GM11168 (cell line): ENCODE measurements around the gene HILPDA.
"Not testable (repeated sequence)": the region's sequence is repeated elsewhere in the genome, so short reads cannot be mapped to it uniquely, and the experiment has no call there.

ENCODE experiments used
- in situ Hi-C: fragments of 300-500 bp; cut with MboI; formaldehyde crosslinking; loops from one replicate; pipeline ENCODE4 v1.12.0; 2022; ENCODE audit warnings: low sequenced_read_pairs; ENCODE audit not compliant: unreplicated experiment

Gene HILPDA

DNA sequence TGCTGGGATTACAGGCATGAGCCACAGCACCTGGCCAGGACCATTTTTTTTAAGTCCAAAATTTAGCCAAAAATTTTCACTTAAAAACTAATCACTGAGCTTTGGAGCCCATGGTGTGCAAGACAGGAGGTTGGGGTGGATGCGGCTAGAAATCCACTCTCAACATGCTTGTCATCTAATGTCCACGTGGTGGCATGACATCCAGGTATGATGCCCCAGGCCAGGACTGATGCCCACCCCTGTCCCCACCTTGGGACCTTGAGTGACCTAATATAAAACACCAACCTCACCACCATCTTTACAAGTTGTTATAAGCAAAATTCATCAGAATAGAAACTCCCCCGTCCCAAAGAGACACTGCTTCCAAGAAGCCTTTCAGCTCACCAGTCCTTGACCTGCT is 25.5 kb upstream of the HILPDA start:
- in situ Hi-C loops = no loop called here

DNA sequence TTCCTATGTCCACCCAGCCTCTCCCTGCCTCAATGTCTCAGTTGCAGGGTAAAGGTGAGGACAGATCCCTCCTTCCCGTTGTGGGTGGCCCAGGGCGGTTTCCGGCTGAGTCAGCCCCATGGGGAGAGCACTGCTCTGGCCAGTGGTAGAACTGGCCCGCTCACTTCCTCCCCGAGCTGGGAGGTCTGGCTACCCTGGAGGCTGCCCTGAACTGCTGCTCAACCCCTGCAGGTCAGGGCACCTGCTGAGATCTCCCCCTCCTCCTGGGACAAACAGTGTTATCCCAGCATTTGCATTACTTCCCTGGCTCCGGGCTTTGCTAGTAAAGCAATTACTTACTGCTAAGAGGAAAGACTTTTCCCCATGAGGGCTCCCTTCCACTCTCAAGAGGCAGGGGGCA is 24.5 kb upstream of the HILPDA start:
- in situ Hi-C loops = no loop called here

DNA sequence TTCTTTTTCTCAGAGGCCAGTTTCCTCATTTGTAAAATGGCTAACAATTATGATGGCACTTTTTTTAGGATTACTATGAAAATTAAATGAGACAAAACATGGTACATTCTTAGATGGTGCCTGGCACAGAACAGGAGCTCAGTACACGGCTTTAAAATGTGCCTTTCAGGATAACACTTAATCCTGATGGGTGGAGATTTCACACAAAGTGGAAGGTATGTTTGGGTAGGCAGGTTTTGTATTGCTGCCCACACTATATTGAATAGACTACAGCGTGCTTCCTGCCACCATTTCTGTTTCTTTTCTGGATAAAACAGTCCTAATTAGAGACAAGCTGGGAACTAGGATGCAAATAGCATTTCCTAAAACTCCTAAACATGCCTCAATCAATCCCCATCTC is 23.9 kb upstream of the HILPDA start:
- in situ Hi-C loops = no loop called here

DNA sequence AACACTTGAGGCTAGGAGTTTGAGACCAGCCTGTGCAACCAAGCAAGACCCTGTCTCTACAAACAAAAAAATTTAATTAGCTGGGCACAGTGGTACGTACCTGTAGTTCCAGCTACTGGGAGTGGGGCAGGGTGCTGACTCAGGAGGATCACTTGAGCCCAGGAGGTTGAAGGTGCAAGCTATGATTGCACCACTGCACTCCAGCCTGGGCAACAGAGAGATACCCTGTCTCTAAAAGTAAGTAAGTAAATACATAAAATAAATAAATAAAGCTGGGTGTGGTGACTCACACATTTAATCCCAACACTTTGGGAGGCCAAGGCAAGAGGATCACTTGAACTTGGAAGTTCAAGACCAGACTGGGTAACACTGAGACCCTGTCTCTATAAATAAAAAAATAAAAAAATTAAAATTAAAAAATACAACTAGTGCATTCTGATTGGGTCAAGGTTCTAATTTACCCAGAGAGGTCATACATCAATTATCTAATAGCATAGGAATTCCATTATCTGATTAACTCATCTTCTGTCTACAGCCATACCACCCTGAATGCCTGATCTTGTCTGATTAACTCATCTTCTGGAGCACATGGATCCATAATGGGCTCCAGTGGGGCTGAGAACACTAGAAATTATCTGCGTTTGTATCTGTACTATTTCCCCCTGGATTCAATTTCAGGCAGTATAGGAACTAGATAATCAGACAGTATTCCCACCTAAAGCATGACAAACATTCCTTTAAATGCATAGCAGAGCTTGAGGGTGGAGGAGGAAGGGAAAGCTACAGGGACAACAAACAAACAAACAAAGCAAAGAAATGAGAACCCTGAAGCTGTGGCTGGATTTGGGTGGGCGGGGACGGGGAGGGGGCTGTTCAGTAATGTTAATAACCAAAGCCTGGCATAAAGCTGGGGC is 21.0 kb upstream of the HILPDA start:
- in situ Hi-C loops = no loop called here

DNA sequence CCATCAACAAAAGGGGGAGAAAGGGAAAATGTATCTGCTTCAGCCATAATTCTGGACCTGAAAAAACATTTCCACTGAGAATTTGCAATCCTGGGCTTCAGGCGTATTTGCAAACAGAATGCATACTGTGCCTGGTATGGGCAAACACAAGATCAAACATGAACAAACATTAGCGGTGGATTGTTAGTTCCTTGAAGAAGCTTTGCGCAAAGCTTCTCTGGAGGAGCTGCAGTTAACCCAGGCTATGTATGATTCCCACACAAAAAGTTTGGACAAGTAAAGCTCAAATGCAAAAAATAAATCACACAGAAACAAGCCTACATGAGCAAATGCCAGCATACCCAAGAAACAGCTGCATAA is 20.4 kb upstream of the HILPDA start:
- in situ Hi-C loops = no loop called here

DNA sequence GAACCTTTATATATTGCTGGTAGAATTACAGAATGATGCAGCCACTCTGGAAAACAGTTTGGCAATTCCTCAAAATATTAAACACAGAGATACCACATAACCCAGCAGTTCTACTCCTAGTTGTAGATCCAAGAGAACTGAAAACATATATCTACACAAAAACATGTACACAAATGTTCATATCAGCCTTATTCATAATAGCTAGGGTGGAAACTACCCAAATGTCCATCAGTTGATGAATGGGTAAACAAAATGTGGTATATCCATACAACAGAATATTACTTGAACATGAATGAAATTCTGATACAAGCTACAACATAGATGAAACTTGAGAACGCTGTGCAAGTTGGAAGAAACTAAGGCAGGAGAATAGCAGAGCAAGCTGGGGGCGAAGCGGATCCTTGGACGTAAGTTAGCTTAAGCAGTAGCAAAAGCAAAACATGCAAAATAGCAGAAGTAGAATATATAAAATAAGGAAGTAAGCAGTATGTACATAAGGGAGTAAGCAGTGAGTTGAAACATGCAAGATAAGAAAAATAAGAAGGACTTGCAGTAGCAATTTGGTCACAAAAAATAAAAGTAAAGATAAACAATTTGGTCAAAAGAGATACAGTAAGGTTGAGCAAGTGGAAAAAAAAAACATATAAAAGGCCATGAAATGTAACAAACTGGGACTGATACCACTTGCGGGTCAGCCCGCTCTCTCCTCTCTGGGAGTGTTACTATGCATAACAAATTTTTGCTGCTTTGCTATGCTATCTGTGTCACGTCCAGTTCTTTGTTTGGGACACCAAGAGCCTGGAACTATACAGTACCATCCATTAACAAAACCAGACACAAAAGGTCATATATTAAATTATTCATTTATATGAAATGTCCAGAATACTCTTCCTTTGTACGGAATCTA is 18.0 kb upstream of the HILPDA start:
- in situ Hi-C loops = no loop called here

DNA sequence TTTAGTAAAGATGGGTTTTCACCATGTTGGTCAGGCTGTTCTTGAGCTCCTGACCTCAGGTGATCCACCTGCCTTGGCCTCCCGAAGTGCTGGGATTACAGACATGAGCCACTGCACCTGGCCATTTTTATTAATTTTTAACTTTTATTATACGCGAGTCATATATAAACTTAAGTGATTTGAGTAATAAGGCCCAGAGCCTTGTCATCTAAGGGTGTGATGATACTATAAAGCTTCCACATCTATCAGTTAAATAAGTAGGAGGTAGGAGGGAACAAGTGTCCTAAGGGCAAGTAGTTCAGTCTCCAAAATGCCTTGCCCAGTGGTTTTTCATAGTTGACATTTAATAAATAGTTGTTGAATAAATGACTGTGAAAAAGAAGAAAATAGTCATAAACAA is 13.3 kb upstream of the HILPDA start:
- in situ Hi-C loops = no loop called here

DNA sequence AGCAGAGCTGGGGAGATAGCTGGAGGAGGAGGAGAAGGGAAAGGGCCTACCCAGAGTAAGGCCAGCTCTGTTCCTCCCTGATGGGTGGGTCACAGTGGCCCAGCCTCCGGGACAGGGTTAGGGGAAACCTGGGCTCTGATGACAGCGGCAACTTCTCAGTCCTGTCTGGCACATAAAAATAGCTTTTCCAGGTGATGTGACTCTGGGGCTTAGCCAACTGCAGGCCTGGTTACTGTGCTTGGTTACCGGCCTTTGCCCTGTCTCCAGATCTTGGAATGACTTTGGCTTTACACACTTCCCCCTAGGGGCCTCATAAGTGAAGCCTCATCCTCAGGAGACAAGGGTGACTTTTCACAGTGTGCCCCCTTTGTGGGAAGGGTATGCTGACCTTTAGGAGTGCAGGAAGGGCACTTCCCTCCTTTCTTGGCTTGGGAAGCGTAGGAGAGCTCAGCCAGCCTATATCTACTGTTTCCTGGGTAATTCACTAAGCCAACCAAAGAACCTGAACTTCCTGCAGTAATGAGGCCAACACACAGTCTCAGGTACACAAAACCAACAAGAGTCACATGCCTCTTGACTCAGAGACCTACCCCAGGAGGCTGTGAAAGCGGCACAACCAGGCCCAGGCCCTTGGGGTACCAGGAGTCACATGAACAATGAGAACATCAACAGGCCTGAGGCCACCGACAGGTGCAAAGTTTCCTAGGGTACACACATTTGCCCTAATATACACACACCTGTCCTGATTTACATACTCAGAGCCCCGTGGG is 11.7 kb upstream of the HILPDA start:
- in situ Hi-C loops = no loop called here

DNA sequence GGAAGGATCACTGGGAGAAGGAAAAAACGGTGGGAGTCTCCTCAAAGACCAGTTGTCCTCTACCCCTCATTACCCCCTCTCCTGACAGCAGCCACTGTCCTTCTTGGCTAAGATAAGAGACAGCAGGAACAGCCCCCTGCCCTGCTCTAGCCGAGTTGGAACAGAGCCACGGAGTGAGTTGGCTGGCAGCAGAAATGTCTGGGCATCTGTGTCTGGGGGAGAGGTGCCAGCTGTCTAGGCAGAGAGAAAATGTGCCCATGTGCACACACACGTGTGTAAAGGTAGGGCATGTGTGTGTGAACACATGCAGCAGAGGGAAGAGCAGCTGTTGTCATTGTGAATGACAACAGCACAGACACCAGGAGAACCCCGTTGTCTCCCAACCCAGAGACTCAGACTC is 9.4 kb upstream of the HILPDA start:
- in situ Hi-C loops = no loop called here

DNA sequence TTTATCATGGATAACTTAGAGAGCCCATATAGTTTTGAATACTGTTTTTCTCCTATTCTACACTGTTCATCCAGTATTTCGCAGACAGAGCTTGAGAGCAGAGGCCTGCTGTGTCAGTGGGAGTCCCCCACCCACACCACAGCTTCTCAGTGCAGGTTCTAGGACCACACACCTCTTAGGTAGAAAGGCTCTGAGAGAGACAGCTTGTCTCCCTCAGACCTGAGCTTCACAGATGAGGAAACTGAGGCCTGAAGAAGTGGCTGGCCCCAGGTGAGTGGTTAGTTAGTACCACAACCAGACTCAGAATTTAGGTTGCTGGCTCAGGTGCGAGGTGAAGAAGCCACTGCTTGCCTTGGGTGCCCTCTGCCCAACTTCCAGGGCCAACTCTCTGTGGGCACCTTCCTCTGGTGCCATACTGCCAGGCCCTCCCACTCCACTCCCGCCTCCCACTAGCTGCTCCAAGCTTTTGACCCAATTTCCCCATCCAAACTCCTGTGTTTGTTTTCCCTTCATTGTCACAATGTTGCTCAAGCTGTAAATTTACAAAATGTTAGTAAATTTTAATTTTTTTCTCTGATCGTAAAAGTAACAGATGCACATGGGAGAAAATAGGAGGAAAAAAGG is 7.6 kb upstream of the HILPDA start:
- in situ Hi-C loops = no loop called here

DNA sequence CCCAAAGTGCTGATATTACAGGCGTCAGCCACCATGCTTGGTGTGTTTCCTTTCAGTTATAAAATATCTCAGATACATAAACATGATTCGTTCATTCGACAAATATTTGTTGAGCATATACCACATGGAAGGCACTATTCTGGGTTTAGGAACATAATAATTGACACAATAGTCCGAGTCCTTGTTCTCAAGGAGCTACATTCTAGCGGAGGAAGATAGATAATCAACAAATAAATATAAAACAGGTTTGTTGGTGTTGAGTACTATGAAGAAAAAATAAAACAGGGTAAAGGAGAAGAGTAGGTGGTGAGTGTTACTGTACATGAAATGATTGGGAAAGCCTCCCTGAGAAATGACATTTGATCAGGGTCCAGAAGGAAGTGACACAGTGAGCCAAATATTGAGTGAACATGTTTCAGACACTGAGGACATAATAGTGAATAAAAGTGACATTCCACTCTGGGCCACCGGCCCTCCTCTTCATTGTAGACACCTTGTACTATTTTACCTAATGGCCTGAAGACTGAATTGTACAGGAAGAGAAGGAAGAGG is 6.9 kb upstream of the HILPDA start:
- in situ Hi-C loops = no loop called here

DNA sequence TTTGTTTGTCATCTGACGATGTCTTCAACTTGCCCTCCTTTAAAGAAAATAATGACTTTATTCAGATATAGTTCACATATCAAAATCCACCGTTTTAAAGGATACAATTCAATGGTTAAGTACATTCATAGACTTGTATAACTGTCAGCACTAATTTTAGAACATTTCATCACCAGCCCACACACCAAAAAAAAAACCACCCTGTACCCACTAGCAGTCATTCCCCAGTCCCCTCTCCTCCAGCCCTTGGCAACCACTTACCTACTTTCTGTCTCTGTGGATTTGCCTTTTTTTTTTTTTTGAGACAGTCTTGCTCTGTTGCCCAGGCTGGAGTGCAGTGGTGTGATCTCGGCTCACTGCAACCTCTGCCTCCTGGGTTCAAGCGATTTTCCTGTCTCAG is 5.3 kb upstream of the HILPDA start:
- in situ Hi-C loops = no loop called here

DNA sequence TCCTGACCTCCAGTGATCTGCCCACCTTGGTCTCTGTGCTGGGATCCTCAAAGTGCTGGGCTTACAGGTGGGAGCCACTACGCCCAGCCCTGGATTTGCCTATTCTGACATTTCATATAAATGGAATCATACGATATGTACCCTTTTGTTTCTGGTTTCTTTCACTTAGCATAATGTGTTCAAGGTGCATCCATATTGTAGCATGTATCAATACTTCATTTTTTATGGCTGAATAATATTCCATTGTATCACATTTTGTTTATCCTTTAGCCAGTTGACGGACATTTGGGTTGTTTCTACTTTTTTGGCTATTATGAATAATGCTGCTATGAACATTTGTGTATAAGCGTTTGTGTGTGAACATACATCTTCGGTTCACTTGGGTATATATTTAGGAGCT is 4.8 kb upstream of the HILPDA start:
- in situ Hi-C loops = no loop called here

DNA sequence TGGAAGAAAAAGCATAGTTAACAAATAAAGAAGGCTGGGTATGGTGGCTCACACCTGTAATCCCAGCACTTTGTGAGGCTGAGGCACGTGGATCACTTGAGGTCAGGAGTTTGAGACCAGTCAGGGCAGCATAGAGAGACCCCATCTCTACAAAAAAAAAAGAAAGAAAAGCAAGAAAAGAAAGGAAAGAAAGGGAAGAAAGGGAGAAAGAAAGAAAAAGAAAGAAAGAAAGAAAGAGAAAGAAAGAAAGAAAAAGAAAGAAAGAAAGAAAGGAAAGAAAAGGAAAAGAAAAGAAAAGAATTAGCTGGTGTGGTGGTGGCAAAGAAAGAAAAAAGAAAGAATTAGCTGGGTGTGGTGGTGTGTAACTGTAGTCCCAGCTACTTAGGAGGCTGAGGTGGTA is 3.1 kb upstream of the HILPDA start:
- in situ Hi-C loops = no loop called here

DNA sequence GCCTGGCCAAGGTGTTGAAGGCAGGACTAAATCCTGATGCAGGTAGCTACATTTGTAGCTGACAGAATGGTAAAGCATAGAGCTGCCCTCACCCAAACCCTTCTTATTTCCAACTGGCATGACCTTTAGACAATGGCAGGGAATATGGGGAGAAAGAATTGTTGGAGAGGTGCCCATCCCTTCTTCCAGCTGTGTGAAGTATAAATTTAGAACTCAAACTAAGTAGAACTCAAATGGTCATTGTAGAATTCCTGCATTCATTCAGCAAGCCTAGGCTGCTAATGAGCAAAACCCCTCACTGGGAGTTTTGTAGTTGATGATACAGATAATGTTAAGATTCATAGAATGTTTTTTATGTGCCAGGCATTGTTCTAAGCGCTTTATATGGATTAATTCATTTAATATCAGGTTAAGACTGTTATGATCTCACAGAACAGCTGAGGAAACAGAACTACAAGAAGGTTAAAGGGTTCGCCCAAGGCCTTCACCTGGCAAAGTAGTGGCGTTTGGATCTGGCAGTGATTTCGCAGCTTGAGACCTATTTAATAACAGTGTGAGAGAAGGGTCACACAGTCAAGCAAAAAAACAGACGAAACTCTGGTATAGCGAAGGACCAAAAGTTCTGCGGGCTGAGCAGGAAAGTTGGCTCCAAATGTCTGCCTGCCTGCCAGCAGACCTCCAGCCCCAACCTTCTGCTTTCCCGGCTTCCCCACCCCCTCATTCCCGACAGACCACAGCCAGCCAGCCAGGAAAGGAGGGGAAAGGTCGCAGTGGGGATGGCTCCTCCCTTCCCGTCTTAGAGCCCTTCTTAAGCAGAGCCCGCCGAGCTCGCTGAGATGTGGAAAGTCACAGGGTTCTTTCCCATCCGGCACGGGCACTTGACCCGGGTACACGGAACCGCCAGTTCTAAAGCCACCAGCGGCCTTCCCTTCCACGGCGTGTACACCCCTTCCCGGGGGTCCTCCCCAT is 1.6 kb upstream of the HILPDA start:
- in situ Hi-C loops = no loop called here

DNA sequence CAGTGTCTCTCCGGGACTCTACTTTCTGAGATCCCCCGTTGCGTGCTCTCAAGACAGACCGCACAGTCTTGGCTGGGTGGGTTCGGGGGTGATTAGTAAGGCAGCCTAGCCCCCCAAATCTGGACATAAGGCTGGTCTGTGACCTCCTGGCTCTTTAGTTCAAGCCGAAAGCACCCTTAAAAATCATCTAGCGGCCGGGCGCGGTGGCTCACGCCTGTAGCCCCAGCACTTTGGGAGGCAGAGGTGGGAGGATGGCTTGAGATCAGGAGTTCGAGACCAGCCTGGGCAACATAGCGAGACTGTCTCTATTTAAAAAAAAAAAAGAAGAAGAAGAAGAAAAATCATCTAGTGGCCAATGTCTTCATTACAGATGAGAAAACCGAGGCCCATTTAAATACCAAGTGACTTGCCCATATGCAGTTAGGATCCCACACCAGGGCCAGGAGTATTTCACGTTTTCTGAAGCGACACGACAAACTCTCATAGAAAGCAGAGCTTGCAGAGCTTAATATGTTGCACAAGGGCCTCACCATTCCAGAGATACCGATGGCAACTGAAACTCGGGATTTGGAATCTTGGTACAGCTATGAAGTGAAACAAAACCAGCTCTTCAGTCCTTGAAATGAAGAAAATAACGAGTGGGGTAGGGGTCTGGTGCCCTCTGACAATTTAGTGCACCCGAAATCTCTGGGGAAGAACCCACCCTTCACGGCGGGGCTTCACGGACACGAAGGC is 703 bp upstream of the HILPDA start:
- in situ Hi-C loops = no loop called here

DNA sequence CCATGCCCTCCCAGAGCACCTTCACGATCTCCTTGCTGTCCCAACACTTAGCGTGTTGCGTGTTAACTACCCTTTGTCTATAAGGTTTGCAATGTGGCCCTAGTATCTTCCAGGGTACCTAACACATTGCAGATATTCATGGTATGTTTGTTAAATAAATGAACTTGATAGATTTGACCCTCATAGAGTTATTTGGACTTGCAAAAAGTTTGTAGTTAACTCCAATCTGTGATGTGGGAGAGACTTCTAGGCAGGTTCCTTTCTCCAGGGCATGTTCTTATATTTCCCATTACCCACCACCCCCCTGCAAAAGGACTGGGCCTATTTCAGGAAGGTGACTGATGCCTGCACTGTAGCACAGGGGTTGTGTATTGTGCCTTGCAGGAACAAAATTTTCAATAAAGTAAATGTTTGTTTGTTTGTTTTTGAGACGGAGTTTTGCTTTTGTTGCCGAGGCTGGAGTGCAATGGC is 612 bp downstream of the HILPDA start:
- in situ Hi-C loops = no loop called here

DNA sequence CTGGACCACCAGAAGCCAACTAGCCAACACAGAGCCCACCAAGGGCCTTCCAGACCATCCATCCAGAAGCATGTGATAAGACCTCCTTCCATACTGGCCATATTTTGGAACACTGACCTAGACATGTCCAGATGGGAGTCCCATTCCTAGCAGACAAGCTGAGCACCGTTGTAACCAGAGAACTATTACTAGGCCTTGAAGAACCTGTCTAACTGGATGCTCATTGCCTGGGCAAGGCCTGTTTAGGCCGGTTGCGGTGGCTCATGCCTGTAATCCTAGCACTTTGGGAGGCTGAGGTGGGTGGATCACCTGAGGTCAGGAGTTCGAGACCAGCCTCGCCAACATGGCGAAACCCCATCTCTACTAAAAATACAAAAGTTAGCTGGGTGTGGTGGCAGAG is 1.7 kb downstream of the HILPDA start:
- in situ Hi-C loops = not testable (repeated sequence)
